Activated T-cell treated with anti-CD3 and anti-CD28 coated beads for 24 hours (primary cell): ENCODE measurements around the gene FOSB.
"Not testable (repeated sequence)": the region's sequence is repeated elsewhere in the genome, so short reads cannot be mapped to it uniquely, and the experiment has no call there.

Source experiments
- DNase-seq: peaks from one replicate; pipeline ENCODE4 v3.0.0-alpha.2; 2020; ENCODE audit warnings: low read depth

The FOSB gene

GRCh38 chr19:45506989-45507871 lies 39.4 kb downstream of the FOSB start, which contains the start of gene VASP:
VASP (plus strand) TSS chr19:45507479; CDS start chr19:45507772, 293 bp downstream.
- DNase-seq, result peak; percentile 90

- DNase-seq, result no peak
Measured at GRCh38 chr19:45507872-45508416, 40.1 kb downstream of the FOSB start.

GRCh38 chr19:45508417-45508860 lies 40.6 kb downstream of the FOSB start:
- DNase-seq, result no peak

- no peak for DNase-seq
Measured at GRCh38 chr19:45508861-45509691, 41.3 kb downstream of the FOSB start.

- DNase-seq, result no peak
Measured at GRCh38 chr19:45509692-45510015, 41.9 kb downstream of the FOSB start.

- not testable (repeated sequence) for DNase-seq
Measured at GRCh38 chr19:45510352-45510751, 42.6 kb downstream of the FOSB start.

GRCh38 chr19:45511074-45511473 lies 43.3 kb downstream of the FOSB start:
- DNase-seq, result no peak

GRCh38 chr19:45512881-45513483 lies 45.2 kb downstream of the FOSB start:
- DNase-seq, result no peak

- DNase-seq, result no peak
Measured at GRCh38 chr19:45514376-45515051, 46.7 kb downstream of the FOSB start.

- DNase-seq, result no peak
Measured at GRCh38 chr19:45515081-45515624, 47.4 kb downstream of the FOSB start.

GRCh38 chr19:45515807-45516401 lies 48.1 kb downstream of the FOSB start:
- DNase-seq, result no peak

GRCh38 chr19:45517238-45517637 lies 49.4 kb downstream of the FOSB start:
- DNase-seq, result no peak

GRCh38 chr19:45517641-45518468 lies 50.1 kb downstream of the FOSB start:
- DNase-seq, result no peak

- DNase-seq, result no peak
Measured at GRCh38 chr19:45518469-45518826, 50.7 kb downstream of the FOSB start.

GRCh38 chr19:45522010-45522941 lies 54.5 kb downstream of the FOSB start:
- no peak for DNase-seq

GRCh38 chr19:45523642-45524256 lies 56.0 kb downstream of the FOSB start:
- peak; percentile 69 for DNase-seq

GRCh38 chr19:45524575-45525129 lies 56.9 kb downstream of the FOSB start:
- no peak for DNase-seq
